Measurements from ENCODE around the gene ANTXR1. TPM values are rescaled to one million over a fixed set of nuclear protein-coding genes. Genes with fewer than 3 reads are reported as not detected.

Gene ANTXR1
- total and polyA plus RNA-seq, 9 of the 15 experiments (the other 6 are each of a cell fraction or from before 2014, with no cell fraction given): 0.07 to 1.00 (median 0.54) TPM

DNA sequence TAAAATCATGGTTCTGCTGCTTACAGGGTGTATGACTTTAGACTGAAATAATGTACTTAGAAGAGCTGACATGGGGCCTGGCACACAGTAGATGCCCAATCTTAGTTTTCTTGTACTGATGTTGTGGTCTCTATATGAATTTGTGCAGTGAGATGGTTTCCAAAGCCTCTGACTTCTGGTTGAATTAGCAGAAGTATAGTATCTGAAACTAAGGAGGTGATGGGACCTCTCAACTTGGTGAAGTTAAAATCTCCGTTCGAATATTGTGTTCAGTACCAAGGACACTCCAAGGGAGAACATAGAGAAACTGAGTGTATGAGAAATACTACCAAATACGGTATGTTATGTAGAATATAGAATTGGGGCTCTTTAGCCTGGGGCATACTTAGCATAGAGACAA, 120.9 kb downstream of the ANTXR1 start:
- no peak overlapping the region for H2AFZ ChIP-seq (ENCODE audit: low read depth, low read length)
- peaks cover 3 to 10% of the 10 kb centered on the region in 2 experiments; a peak in 2 of 5 replicates for H3K27me3 ChIP-seq (ENCODE audit: control insufficient read depth in 2 of 2, insufficient read depth in 2 of 2, low read length in 2 of 2)
- FAIRE-seq: no peak
- H3K79me2 ChIP-seq (ENCODE audit: control insufficient read depth, insufficient read depth, low read length): no peaks in the 10 kb centered on the region
- H3K4me3 ChIP-seq: no peak overlapping the region
- no peak for DNase-seq (ENCODE audit: extremely low read depth in 1 of 4, low spot score in 3 of 4)
- no peak for ATAC-seq
- BruUV-seq (replicated peaks): no TSS peak
- no peak overlapping the region for H3K9ac ChIP-seq (ENCODE audit: insufficient read depth in 1 of 2, low read depth in 2 of 2, low read length in 2 of 2)
- no peaks in the 10 kb centered on the region for H3K36me3 ChIP-seq (ENCODE audit: control insufficient read depth, insufficient read depth, low read length)
- in situ Hi-C loops (cut with MboI): no loop called here
- H3K9me3 ChIP-seq (replicated peaks; ENCODE audit: control insufficient read depth, insufficient read depth, low read depth, low read length): no peaks in the 10 kb centered on the region
- H4K20me1 ChIP-seq (replicated peaks; ENCODE audit: control insufficient read depth, insufficient read depth, low read length): no peaks in the 10 kb centered on the region
- no peak overlapping the region for H3K4me2 ChIP-seq (ENCODE audit: insufficient read depth, low read length)
- H3K27ac ChIP-seq (ENCODE audit: extremely low read depth, low read depth, low read length): no peak overlapping the region
- H3K9me1 ChIP-seq (ENCODE audit: control insufficient read depth, insufficient read depth, low read length): no peaks in the 10 kb centered on the region
- H3K4me1 ChIP-seq (replicated peaks in 1 of 2; ENCODE audit: control insufficient read depth in 2 of 2, insufficient read depth in 2 of 2, low read length in 2 of 2): no peaks in the 10 kb centered on the region
- CTCF ChIA-PET (ENCODE audit: low intra/inter-chr PET ratio): no interaction called here
- intact Hi-C loops (cut with micrococcal nuclease): no loop called here
- 4% methylated on average over 3 of the region's 3 CpGs for WGBS (ENCODE audit: insufficient coverage, low coverage, missing lambda C conversion rate)
- TF ChIP-seq, protein P1, sequence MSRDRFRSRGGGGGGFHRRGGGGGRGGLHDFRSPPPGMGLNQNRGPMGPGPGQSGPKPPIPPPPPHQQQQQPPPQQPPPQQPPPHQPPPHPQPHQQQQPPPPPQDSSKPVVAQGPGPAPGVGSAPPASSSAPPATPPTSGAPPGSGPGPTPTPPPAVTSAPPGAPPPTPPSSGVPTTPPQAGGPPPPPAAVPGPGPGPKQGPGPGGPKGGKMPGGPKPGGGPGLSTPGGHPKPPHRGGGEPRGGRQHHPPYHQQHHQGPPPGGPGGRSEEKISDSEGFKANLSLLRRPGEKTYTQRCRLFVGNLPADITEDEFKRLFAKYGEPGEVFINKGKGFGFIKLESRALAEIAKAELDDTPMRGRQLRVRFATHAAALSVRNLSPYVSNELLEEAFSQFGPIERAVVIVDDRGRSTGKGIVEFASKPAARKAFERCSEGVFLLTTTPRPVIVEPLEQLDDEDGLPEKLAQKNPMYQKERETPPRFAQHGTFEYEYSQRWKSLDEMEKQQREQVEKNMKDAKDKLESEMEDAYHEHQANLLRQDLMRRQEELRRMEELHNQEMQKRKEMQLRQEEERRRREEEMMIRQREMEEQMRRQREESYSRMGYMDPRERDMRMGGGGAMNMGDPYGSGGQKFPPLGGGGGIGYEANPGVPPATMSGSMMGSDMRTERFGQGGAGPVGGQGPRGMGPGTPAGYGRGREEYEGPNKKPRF (IDR thresholded peaks at IDR 0.05; ENCODE audit: low read depth, low read length): no peak
- TF ChIP-seq HNRNPH1 (optimal IDR thresholded peaks at IDR 0.05; ENCODE audit: low read depth, low read length): no peak
- TF ChIP-seq ATF1 (CRISPR knock-in tag; IDR thresholded peaks at IDR 0.05): no peak
- no peak for TF ChIP-seq ATF1 (tag; IDR thresholded peaks at IDR 0.05)
- TF ChIP-seq ZNF76 (CRISPR knock-in tag; IDR thresholded peaks at IDR 0.05; ENCODE audit: borderline replicate concordance): no peak
- TF ChIP-seq CREBBP (IDR thresholded peaks at IDR 0.05; ENCODE audit: low read depth, low read length): no peak
- TF ChIP-seq, protein P2, sequence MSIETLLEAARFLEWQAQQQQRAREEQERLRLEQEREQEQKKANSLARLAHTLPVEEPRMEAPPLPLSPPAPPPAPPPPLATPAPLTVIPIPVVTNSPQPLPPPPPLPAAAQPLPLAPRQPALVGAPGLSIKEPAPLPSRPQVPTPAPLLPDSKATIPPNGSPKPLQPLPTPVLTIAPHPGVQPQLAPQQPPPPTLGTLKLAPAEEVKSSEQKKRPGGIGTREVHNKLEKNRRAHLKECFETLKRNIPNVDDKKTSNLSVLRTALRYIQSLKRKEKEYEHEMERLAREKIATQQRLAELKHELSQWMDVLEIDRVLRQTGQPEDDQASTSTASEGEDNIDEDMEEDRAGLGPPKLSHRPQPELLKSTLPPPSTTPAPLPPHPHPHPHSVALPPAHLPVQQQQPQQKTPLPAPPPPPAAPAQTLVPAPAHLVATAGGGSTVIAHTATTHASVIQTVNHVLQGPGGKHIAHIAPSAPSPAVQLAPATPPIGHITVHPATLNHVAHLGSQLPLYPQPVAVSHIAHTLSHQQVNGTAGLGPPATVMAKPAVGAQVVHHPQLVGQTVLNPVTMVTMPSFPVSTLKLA (conservative IDR thresholded peaks at IDR 0.05): no peak
- TF ChIP-seq ZSCAN32 (CRISPR knock-in tag; IDR thresholded peaks at IDR 0.05): no peak
- no peak for TF ChIP-seq RAD21 (CRISPR knock-in tag; conservative IDR thresholded peaks at IDR 0.05 in 1 of 2, IDR thresholded peaks at IDR 0.05 in 1 of 2)
- TF ChIP-seq SIN3A (IDR thresholded peaks at IDR 0.05; ENCODE audit: borderline replicate concordance in 2 of 2, control insufficient read depth in 1 of 2, low read depth in 2 of 2, low read length in 2 of 2): no peak
- TF ChIP-seq RUNX1 (IDR thresholded peaks at IDR 0.05; ENCODE audit: low read depth): no peak
- TF ChIP-seq SMARCA5 (IDR thresholded peaks at IDR 0.05): no peak
- POLR2A ChIA-PET: interaction anchor here (0.7 kb wide), 1 partner anchor 149 kb away, joined by 3 read pairs; no protein-coding TSS in a partner anchor
